Activated CD8-positive, alpha-beta memory T cell treated with anti-CD3 and anti-CD28 coated beads for 1 hour (primary cell): ENCODE results near the gene RNU5B-1.
"Not testable (repeated sequence)": the region's sequence is repeated elsewhere in the genome, so short reads cannot be mapped to it uniquely, and the experiment has no call there.

Experiments
- DNase-seq, 2 donors: peaks; one replicate each; pipeline ENCODE4 v3.0.0-alpha.2; 2020; ENCODE audit warnings: low read depth in 1 of 2; ENCODE audit errors: extremely low read depth in 1 of 2

Gene RNU5B-1

GRCh38 chr15:65339920-65340319, 35.4 kb downstream of the RNU5B-1 start:
- DNase-seq: no peak

DNA sequence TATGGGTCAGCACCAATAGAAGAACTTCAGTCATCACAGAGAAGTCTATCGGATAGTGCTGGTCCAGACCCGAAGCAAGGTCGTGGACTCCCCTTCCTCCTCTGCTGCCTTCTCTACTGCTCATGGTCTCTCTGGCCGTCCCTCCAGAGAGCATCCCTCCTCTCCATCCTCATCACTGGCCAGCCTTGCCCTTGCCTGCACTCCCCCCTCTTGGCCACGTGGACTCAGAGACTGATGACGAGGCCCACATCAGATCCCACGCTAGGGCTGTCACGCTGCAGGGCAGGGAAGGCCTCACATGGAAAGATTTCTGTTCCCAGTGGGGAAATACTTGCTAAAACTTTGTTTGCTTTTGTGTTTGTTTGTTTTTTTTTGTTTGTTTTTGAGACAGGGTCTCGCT, 38.0 kb downstream of the RNU5B-1 start:
- no peak for DNase-seq

GRCh38 chr15:65343374-65343981, 39.0 kb downstream of the RNU5B-1 start:
- DNase-seq: no peak

DNA sequence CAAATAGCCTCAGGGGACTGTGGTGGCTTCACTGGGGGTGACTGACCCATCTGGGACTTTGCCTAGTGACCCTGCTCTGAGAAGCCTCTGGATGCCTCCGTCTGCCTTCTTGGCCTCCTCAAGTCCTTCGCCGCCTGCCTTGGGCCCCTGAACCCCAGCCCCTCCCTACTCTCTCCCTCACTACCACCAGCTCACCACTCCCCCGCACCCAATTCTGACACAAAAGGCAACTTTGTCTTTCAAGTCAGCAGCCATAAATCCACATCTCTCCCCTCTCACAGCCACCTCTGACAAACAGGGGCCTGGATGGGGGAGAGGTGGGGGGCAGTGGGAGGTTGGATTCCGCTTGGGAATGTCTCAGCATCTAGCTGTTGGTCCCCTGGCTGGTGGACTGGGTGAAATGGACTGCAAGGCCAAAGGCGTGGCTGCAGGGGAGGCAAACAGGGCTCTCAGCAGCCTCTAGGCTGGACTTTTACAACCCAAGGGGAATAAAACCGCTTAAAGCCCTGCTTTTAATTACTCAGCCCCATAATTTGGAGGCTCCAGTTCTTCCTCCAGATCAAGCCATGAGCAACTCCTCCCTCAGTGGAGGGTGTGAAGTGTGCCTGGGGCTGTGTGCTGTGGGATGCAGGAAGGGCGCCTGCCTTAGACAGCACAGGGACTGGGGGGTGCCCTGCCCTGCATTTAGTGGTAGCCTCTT, 39.9 kb downstream of the RNU5B-1 start:
- DNase-seq: no peak

- no peak for DNase-seq
These were observed 40.4 kb downstream of the RNU5B-1 start for GRCh38 chr15:65344914-65345275.

GRCh38 chr15:65346856-65347598, 42.5 kb downstream of the RNU5B-1 start:
- no peak for DNase-seq

- not testable (repeated sequence) for DNase-seq
These were observed 43.3 kb downstream of the RNU5B-1 start for GRCh38 chr15:65347756-65348155.

- DNase-seq: no peak
These were observed 44.9 kb downstream of the RNU5B-1 start for GRCh38 chr15:65349338-65349737.

- DNase-seq: not testable (repeated sequence)
These were observed 47.5 kb downstream of the RNU5B-1 start for GRCh38 chr15:65351972-65352371.
